22Rv1 (cell line): ENCODE measurements around the gene SOX9.

Source experiments
- ZFX ChIP-seq: fragments of 450-650 bp; IDR thresholded peaks from 2 replicates; pipeline ENCODE4 v1.6.1; 2017; ENCODE audit warnings: antibody characterized with exemption, borderline replicate concordance
- TF ChIP-seq, protein P1 (sequence below): fragments of 450-650 bp; IDR thresholded peaks from 2 replicates; pipeline ENCODE4 v1.5.1; 2017; ENCODE audit warnings: mild to moderate bottlenecking

DNA sequence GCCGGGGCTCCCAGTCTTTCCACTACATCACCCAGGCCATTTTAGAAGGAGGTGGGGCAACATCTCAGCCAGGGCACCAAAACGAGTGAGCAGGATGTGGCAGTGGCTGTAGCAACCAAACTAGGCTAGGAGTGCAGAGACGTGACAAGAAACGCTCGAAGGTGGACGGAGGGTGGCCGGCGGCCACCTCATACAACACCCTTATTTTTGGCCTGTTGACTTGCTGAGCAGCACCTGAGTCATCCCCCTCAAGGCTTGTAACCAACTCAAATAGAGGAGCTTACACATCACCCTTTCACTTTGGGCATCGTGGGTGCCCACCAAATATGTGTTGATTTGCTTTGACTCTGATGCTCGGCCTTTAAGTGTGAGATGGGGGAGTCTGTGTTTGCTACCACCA, 23.7 kb upstream of the SOX9 start:
- TF ChIP-seq, protein P1, sequence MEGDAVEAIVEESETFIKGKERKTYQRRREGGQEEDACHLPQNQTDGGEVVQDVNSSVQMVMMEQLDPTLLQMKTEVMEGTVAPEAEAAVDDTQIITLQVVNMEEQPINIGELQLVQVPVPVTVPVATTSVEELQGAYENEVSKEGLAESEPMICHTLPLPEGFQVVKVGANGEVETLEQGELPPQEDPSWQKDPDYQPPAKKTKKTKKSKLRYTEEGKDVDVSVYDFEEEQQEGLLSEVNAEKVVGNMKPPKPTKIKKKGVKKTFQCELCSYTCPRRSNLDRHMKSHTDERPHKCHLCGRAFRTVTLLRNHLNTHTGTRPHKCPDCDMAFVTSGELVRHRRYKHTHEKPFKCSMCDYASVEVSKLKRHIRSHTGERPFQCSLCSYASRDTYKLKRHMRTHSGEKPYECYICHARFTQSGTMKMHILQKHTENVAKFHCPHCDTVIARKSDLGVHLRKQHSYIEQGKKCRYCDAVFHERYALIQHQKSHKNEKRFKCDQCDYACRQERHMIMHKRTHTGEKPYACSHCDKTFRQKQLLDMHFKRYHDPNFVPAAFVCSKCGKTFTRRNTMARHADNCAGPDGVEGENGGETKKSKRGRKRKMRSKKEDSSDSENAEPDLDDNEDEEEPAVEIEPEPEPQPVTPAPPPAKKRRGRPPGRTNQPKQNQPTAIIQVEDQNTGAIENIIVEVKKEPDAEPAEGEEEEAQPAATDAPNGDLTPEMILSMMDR: no peak
- no peak for TF ChIP-seq ZFX
